ENCODE measurements around the gene TLR10. TPM values are rescaled to one million over a fixed set of nuclear protein-coding genes. Genes with fewer than 3 reads are reported as not detected.
A peak's percentile ranks its signal among the peaks of the same experiment; 100 is the strongest.

The TLR10 gene
- total and polyA plus RNA-seq, 2 of the 13 experiments (the other 11 are each of a cell fraction or from before 2014, with no cell fraction given): not detected

DNA sequence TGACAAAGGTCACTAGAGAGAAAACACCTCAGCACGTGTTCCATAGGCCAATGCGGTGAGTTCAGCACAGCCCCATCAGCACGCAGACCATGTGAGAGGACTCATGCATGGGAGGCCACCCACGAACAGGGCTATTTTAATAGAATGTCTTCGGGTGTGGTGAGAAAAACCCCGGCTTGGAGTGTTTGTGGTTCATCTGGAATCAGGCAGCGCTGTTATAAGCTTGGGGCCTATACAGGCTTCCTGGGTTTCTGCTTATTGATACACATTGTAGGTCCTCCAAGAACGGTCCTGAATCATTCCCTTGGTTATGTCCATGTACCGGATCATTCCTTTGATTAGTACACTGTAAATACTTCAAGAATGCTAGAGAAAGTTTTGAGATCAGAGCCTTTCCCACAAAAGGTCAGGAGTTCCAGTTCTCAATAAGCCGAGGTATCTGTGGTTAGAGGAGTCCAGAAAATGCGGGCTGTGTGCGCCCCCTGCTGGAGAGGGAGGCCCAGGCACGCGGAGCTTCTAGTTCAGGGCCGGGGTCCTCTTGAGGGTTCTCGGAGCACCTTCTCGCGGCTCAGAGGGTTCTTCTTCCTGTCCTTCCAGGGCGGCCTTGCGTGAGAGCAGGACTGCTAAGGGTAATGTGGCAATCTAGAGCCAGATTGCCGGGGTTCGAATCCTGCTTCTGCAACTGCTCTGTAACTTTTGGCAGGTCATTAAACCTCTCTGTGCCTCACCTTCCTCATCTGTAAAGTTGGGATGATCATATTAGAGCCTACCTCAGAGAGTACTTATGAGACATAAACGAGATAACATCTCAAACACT is 51.8 kb downstream of the TLR10 start (continued):
- TF ChIP-seq ZNF276 (CRISPR knock-in tag; IDR thresholded peaks at IDR 0.05; ENCODE audit: low read depth) (no peak), EED (CRISPR knock-in tag; IDR thresholded peaks at IDR 0.05) (0 out of 2 replicates have a peak, but pooled peaks have one; percentile 66), ZNF747 (CRISPR knock-in tag; IDR thresholded peaks at IDR 0.05; ENCODE audit: borderline replicate concordance) (0 out of 2 replicates have a peak, but pooled peaks have one; percentile 26), SNAPC4 (CRISPR knock-in tag; IDR thresholded peaks at IDR 0.05) (0 out of 2 replicates have a peak, but pooled peaks have one; percentile 55), NBN (conservative IDR thresholded peaks at IDR 0.05) (no peak), XRCC5 (optimal IDR thresholded peaks at IDR 0.05; ENCODE audit: low read length) (peak; percentile 59), CCAR2 (optimal IDR thresholded peaks at IDR 0.05; ENCODE audit: low read depth, low read length) (no peak), PRMT3 (CRISPR knock-in tag; IDR thresholded peaks at IDR 0.05; ENCODE audit: borderline replicate concordance, low read depth) (no peak), HOXA5 (CRISPR knock-in tag; IDR thresholded peaks at IDR 0.05) (0 out of 2 replicates have a peak, but pooled peaks have one; percentile 37), ZNF577 (CRISPR knock-in tag; IDR thresholded peaks at IDR 0.05; ENCODE audit: borderline replicate concordance, low read depth) (no peak), HIVEP1 (CRISPR knock-in tag; IDR thresholded peaks at IDR 0.05) (peak; percentile 30; the same call in 1 of the 2 replicates), KLF11 (CRISPR knock-in tag; IDR thresholded peaks at IDR 0.05) (no peak), AGO1 (IDR thresholded peaks at IDR 0.05; ENCODE audit: low read depth, low read length, poor library complexity, severe bottlenecking) (no peak), ZNF788 (CRISPR knock-in tag; IDR thresholded peaks at IDR 0.05; ENCODE audit: borderline replicate concordance) (peak; percentile 49; the same call in 1 of the 2 replicates), MAZ (IDR thresholded peaks at IDR 0.05; ENCODE audit: borderline replicate concordance, low read depth, low read length) (no peak), MAZ (CRISPR knock-in tag; IDR thresholded peaks at IDR 0.05; ENCODE audit: low read depth) (peak; percentile 59), SNAI1 (CRISPR knock-in tag; IDR thresholded peaks at IDR 0.05; ENCODE audit: borderline replicate concordance) (peak; percentile 74; the same call in 1 of the 2 replicates)
- TF ChIP-seq, protein P1, sequence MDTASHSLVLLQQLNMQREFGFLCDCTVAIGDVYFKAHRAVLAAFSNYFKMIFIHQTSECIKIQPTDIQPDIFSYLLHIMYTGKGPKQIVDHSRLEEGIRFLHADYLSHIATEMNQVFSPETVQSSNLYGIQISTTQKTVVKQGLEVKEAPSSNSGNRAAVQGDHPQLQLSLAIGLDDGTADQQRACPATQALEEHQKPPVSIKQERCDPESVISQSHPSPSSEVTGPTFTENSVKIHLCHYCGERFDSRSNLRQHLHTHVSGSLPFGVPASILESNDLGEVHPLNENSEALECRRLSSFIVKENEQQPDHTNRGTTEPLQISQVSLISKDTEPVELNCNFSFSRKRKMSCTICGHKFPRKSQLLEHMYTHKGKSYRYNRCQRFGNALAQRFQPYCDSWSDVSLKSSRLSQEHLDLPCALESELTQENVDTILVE (CRISPR knock-in tag; IDR thresholded peaks at IDR 0.05): no peak
- TF ChIP-seq, protein P2, sequence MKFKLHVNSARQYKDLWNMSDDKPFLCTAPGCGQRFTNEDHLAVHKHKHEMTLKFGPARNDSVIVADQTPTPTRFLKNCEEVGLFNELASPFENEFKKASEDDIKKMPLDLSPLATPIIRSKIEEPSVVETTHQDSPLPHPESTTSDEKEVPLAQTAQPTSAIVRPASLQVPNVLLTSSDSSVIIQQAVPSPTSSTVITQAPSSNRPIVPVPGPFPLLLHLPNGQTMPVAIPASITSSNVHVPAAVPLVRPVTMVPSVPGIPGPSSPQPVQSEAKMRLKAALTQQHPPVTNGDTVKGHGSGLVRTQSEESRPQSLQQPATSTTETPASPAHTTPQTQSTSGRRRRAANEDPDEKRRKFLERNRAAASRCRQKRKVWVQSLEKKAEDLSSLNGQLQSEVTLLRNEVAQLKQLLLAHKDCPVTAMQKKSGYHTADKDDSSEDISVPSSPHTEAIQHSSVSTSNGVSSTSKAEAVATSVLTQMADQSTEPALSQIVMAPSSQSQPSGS (CRISPR knock-in tag; IDR thresholded peaks at IDR 0.05): no peak
